ENCODE data around the gene UBE2D1. TPM values are rescaled to one million over a fixed set of nuclear protein-coding genes. Genes with fewer than 3 reads are reported as not detected.

The UBE2D1 gene
- total and polyA plus RNA-seq, 7 experiments from 2014 or later = 11.3 to 23.8 (median 12.8) TPM

GRCh38 chr10:58320351-58321049, 14.3 kb upstream of the UBE2D1 start:
- Histone ChIP-seq H3K27ac (ENCODE audit: low read depth, low read length) (no peak overlapping the region), H3K27me3 (ENCODE audit: control insufficient read depth in 2 of 2, insufficient read depth in 2 of 2, low read length in 2 of 2) (no peaks in the 10 kb centered on the region), H3K36me3 (ENCODE audit: control insufficient read depth in 2 of 3, insufficient read depth in 3 of 3, low read length in 3 of 3) (no peaks in the 10 kb centered on the region), H3K4me3 (ENCODE audit: low read length) (no peak overlapping the region), H3K4me1 (ENCODE audit: control insufficient read depth in 2 of 2, insufficient read depth in 2 of 2, low read length in 2 of 2) (peaks cover 0 to 8% of the 10 kb centered on the region in 2 donors), H3K9me3 (ENCODE audit: control insufficient read depth in 2 of 3, low read length in 3 of 3) (no peaks in the 10 kb centered on the region)
- CTCF ChIA-PET = no interaction called here
- Mint-ChIP-seq H3K36me3 (no peaks in the 10 kb centered on the region), H3K9me3 (no peaks in the 10 kb centered on the region), H3K27me3 (peaks cover 0 to 15% (median under 1%) of the 10 kb centered on the region in 5 donors), H3K27ac (no peak overlapping the region), H3K4me3 (no peak overlapping the region), H3K4me1 (peaks cover 8 to 12% (median 10%) of the 10 kb centered on the region in 7 donors)
- POLR2A ChIA-PET = no interaction called here
- ATAC-seq (no peak), DNase-seq (no peak)
- intact Hi-C loops (cut with micrococcal nuclease) = no loop called here

- Mint-ChIP-seq H3K27ac (peak overlapping the region in 1 of 9 donors; percentile 9), H3K4me3 (peak overlapping the region in 5 of 10 donors; percentile 0 to 32 (median 21)), H3K27me3 (peaks cover 0 to 14% (median 5%) of the 10 kb centered on the region in 5 donors), H3K4me1 (peaks cover 8 to 12% (median 10%) of the 10 kb centered on the region in 7 donors), H3K9me3 (no peaks in the 10 kb centered on the region), H3K36me3 (no peaks in the 10 kb centered on the region)
- Histone ChIP-seq H3K36me3 (ENCODE audit: control insufficient read depth in 2 of 3, insufficient read depth in 3 of 3, low read length in 3 of 3) (no peaks in the 10 kb centered on the region), H3K4me3 (ENCODE audit: low read length) (no peak overlapping the region), H3K27me3 (ENCODE audit: control insufficient read depth in 2 of 2, insufficient read depth in 2 of 2, low read length in 2 of 2) (no peaks in the 10 kb centered on the region), H3K4me1 (ENCODE audit: control insufficient read depth in 2 of 2, insufficient read depth in 2 of 2, low read length in 2 of 2) (peaks cover 0 to 8% of the 10 kb centered on the region in 2 donors), H3K27ac (ENCODE audit: low read depth, low read length) (no peak overlapping the region), H3K9me3 (ENCODE audit: control insufficient read depth in 2 of 3, low read length in 3 of 3) (no peaks in the 10 kb centered on the region)
- ChIA-PET CTCF (interaction anchor here (0.7 kb wide), 1 partner anchor 53 kb away, joined by 3 read pairs; the partner anchor contains the start of gene CISD1), POLR2A (no interaction called here)
- intact Hi-C loops (cut with micrococcal nuclease) = no loop called here
- DNase-seq (no peak), ATAC-seq (peak; percentile 87)
Measured at GRCh38 chr10:58322072-58322834, 12.6 kb upstream of the UBE2D1 start.

- no peak for ATAC-seq
- H3K9me3 Mint-ChIP-seq = no peaks in the 10 kb centered on the region
- H3K4me1 ChIP-seq (ENCODE audit: control insufficient read depth in 2 of 2, insufficient read depth in 2 of 2, low read length in 2 of 2) = peaks cover 0 to 8% of the 10 kb centered on the region in 2 donors
- H3K36me3 Mint-ChIP-seq = no peaks in the 10 kb centered on the region
- H3K36me3 ChIP-seq (ENCODE audit: control insufficient read depth in 2 of 3, insufficient read depth in 3 of 3, low read length in 3 of 3) = no peaks in the 10 kb centered on the region
- H3K4me3 Mint-ChIP-seq = peak overlapping the region in 6 of 10 donors; percentile 0 to 32 (median 19)
- H3K27ac Mint-ChIP-seq = no peak overlapping the region
- H3K27ac ChIP-seq (ENCODE audit: low read depth, low read length) = no peak overlapping the region
- peaks cover 8 to 12% (median 10%) of the 10 kb centered on the region in 7 donors for H3K4me1 Mint-ChIP-seq
- DNase-seq = no peak
- CTCF ChIA-PET = interaction anchor here (0.7 kb wide), 1 partner anchor 54 kb away, joined by 3 read pairs; the partner anchor contains the start of gene CISD1
- H3K4me3 ChIP-seq (ENCODE audit: low read length) = no peak overlapping the region
- no peaks in the 10 kb centered on the region for H3K9me3 ChIP-seq (ENCODE audit: control insufficient read depth in 2 of 3, low read length in 3 of 3)
- H3K27me3 Mint-ChIP-seq = peaks cover 0 to 11% (median 6%) of the 10 kb centered on the region in 5 donors
- no peaks in the 10 kb centered on the region for H3K27me3 ChIP-seq (ENCODE audit: control insufficient read depth in 2 of 2, insufficient read depth in 2 of 2, low read length in 2 of 2)
- intact Hi-C loops (cut with micrococcal nuclease) = no loop called here
- POLR2A ChIA-PET = no interaction called here
Measured at GRCh38 chr10:58322835-58323209, 12.0 kb upstream of the UBE2D1 start.

- Mint-ChIP-seq H3K27ac (no peak overlapping the region), H3K27me3 (peaks cover 0 to 20% (median 9%) of the 10 kb centered on the region in 5 donors), H3K4me3 (no peak overlapping the region), H3K36me3 (no peaks in the 10 kb centered on the region), H3K9me3 (peaks cover 0 to 2% (median 0%) of the 10 kb centered on the region in 11 donors), H3K4me1 (peaks cover 8 to 12% (median 10%) of the 10 kb centered on the region in 7 donors)
- Histone ChIP-seq H3K4me1 (ENCODE audit: control insufficient read depth in 2 of 2, insufficient read depth in 2 of 2, low read length in 2 of 2) (peaks cover 0 to 8% of the 10 kb centered on the region in 2 donors), H3K4me3 (ENCODE audit: low read length) (no peak overlapping the region), H3K27ac (ENCODE audit: low read depth, low read length) (no peak overlapping the region), H3K27me3 (ENCODE audit: control insufficient read depth in 2 of 2, insufficient read depth in 2 of 2, low read length in 2 of 2) (no peaks in the 10 kb centered on the region), H3K9me3 (ENCODE audit: control insufficient read depth in 2 of 3, low read length in 3 of 3) (no peaks in the 10 kb centered on the region), H3K36me3 (ENCODE audit: control insufficient read depth in 2 of 3, insufficient read depth in 3 of 3, low read length in 3 of 3) (no peaks in the 10 kb centered on the region)
- DNase-seq (no peak), ATAC-seq (no peak)
- ChIA-PET CTCF (no interaction called here), POLR2A (no interaction called here)
- intact Hi-C loops (cut with micrococcal nuclease) = no loop called here
Measured at GRCh38 chr10:58326967-58327381, 7.8 kb upstream of the UBE2D1 start.

GRCh38 chr10:58328233-58328632, 6.6 kb upstream of the UBE2D1 start:
- POLR2A ChIA-PET = no interaction called here
- H3K27me3 Mint-ChIP-seq = peaks cover 0 to 20% (median 9%) of the 10 kb centered on the region in 5 donors

GRCh38 chr10:58330431-58330830, 4.4 kb upstream of the UBE2D1 start:
- Histone ChIP-seq H3K27me3 (ENCODE audit: control insufficient read depth in 2 of 2, insufficient read depth in 2 of 2, low read length in 2 of 2) (no peaks in the 10 kb centered on the region), H3K4me3 (ENCODE audit: low read length) (no peak overlapping the region), H3K9me3 (ENCODE audit: control insufficient read depth in 2 of 3, low read length in 3 of 3) (no peaks in the 10 kb centered on the region), H3K36me3 (ENCODE audit: control insufficient read depth in 2 of 3, insufficient read depth in 3 of 3, low read length in 3 of 3) (peaks cover 0 to 6% (median 0%) of the 10 kb centered on the region in 3 experiments), H3K27ac (ENCODE audit: low read depth, low read length) (no peak overlapping the region), H3K4me1 (ENCODE audit: control insufficient read depth in 2 of 2, insufficient read depth in 2 of 2, low read length in 2 of 2) (peaks cover 0 to 5% of the 10 kb centered on the region in 2 donors)
- Mint-ChIP-seq H3K9me3 (peaks cover 0 to 2% (median 0%) of the 10 kb centered on the region in 11 donors), H3K27me3 (peaks cover 0 to 20% (median 9%) of the 10 kb centered on the region in 5 donors), H3K4me1 (peaks cover 3 to 7% (median 6%) of the 10 kb centered on the region in 7 donors), H3K27ac (no peak overlapping the region), H3K36me3 (no peaks in the 10 kb centered on the region), H3K4me3 (no peak overlapping the region)
- ATAC-seq (no peak), DNase-seq (no peak)
- intact Hi-C loops (cut with micrococcal nuclease) = loop anchor here in 1 of 2 donors (5.0 to 10.0 kb wide), 2 partner anchors 38 to 1966 kb away; partner anchors contain the start of gene ZWINT
- POLR2A ChIA-PET = no interaction called here
- CTCF ChIA-PET = no interaction called here

More at GRCh38 chr10:58328233-58328632, 6.6 kb upstream of the UBE2D1 start:
- Histone ChIP-seq H3K27ac (ENCODE audit: low read depth, low read length) (no peak overlapping the region), H3K27me3 (ENCODE audit: control insufficient read depth in 2 of 2, insufficient read depth in 2 of 2, low read length in 2 of 2) (no peaks in the 10 kb centered on the region), H3K9me3 (ENCODE audit: control insufficient read depth in 2 of 3, low read length in 3 of 3) (no peaks in the 10 kb centered on the region), H3K36me3 (ENCODE audit: control insufficient read depth in 2 of 3, insufficient read depth in 3 of 3, low read length in 3 of 3) (no peaks in the 10 kb centered on the region), H3K4me3 (ENCODE audit: low read length) (no peak overlapping the region), H3K4me1 (ENCODE audit: control insufficient read depth in 2 of 2, insufficient read depth in 2 of 2, low read length in 2 of 2) (no peaks in the 10 kb centered on the region)
- no peak overlapping the region for H3K4me3 Mint-ChIP-seq
- H3K27ac Mint-ChIP-seq = no peak overlapping the region
- peaks cover 0 to 2% (median 0%) of the 10 kb centered on the region in 11 donors for H3K9me3 Mint-ChIP-seq
- H3K36me3 Mint-ChIP-seq = no peaks in the 10 kb centered on the region
- peaks cover 0 to 1% (median under 1%) of the 10 kb centered on the region in 7 donors for H3K4me1 Mint-ChIP-seq
- DNase-seq (no peak), ATAC-seq (no peak)
- CTCF ChIA-PET = no interaction called here
- intact Hi-C loops (cut with micrococcal nuclease) = no loop called here

All from naive thymus-derived CD4-positive, alpha-beta T cell (primary cell).